ENCODE results near the gene MALRD1.

- no peak for TF ChIP-seq CTCF (IDR thresholded peaks at IDR 0.05)
- no peak for TF ChIP-seq POLR2A (IDR thresholded peaks at IDR 0.05)
Measured at GRCh38 chr10:19231034-19231433, 182.4 kb downstream of the MALRD1 start.

Measured in lower leg skin (tissue), 3 donors.